Testis (tissue), 2 donors: Measurements from ENCODE around the gene RCOR3.
"Not testable (repeated sequence)": the region's sequence is repeated elsewhere in the genome, so short reads cannot be mapped to it uniquely, and the experiment has no call there.

ENCODE experiments used
- POLR2A ChIP-seq: fragments of 450-650 bp; IDR thresholded peaks from one replicate; pipeline ENCODE4 v1.6.1; 2017; ENCODE audit warnings: antibody characterized with exemption, mild to moderate bottlenecking, moderate library complexity
- TF ChIP-seq, protein P1 (sequence below), 3 experiments: fragments of 450-650 bp in 2 of 3; fragments of 200-600 bp in 1 of 3; sonication (generic) in 1 of 3; IDR thresholded peaks; one replicate each; pipeline ENCODE4 v1.5.1; 2016 to 2019; ENCODE audit warnings: antibody characterized with exemption in 3 of 3, mild to moderate bottlenecking in 2 of 3, moderate library complexity in 1 of 3

DNA sequence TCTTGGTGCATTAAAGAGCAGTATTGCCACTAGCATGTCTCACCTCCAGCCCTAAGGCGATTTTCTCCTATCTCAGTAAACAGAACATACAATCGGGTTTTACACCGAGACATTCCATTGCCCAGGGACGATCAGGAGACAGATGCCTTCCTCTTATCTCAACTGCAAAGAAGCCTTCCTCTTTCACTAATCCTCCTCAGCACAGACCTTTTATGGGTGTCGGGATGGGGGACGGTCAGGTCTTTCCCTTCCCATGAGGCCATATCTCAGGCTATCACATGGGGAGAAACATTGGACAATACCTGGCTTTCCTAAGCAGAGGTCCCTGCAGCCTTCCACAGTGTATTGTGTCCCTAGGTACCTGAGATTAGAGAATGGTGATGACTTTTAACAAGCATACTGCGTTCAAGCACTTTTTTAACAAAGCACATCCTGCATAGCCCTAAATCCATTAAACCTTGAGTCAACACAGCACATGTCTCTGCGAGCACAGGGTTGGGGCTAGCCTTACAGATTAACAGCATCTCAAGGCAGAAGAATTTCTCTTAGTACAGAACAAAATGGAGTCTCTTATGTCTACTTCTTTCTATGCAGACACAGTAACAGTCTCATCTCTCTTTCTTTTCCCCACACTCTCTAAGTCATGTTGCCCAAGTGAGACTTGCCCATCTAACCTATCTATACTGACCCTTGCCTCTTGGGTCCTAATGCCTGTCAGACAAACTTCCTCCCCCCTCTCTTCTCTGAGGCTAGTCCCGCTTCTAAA lies 36.5 kb upstream of the RCOR3 start:
- TF ChIP-seq, protein P1, sequence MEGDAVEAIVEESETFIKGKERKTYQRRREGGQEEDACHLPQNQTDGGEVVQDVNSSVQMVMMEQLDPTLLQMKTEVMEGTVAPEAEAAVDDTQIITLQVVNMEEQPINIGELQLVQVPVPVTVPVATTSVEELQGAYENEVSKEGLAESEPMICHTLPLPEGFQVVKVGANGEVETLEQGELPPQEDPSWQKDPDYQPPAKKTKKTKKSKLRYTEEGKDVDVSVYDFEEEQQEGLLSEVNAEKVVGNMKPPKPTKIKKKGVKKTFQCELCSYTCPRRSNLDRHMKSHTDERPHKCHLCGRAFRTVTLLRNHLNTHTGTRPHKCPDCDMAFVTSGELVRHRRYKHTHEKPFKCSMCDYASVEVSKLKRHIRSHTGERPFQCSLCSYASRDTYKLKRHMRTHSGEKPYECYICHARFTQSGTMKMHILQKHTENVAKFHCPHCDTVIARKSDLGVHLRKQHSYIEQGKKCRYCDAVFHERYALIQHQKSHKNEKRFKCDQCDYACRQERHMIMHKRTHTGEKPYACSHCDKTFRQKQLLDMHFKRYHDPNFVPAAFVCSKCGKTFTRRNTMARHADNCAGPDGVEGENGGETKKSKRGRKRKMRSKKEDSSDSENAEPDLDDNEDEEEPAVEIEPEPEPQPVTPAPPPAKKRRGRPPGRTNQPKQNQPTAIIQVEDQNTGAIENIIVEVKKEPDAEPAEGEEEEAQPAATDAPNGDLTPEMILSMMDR (IDR thresholded peaks at IDR 0.05) = not testable (repeated sequence)
- not testable (repeated sequence) for TF ChIP-seq POLR2A
